HCT116 (cell line): ENCODE measurements around the gene KCNS3. TPM values are rescaled to one million over a fixed set of nuclear protein-coding genes. Genes with fewer than 3 reads are reported as not detected.

Experiments
- ATAC-seq: fragments of 200-7000 bp; cut with Tn5 transposase; 2 replicates; pipeline ENCODE4 v1.9.1; 2020; ENCODE audit warnings: mild to moderate bottlenecking, moderate library complexity
- BruUV-seq: library from RNA; stranded (reverse); fragments of 400-500 nt; replicated peaks from 2 replicates; lab custom pipeline; 2021; lab: Mats Ljungman, UMichigan
- CTCF ChIA-PET: fragments of 300-600 bp; sonication (Branson Sonifier 250); formaldehyde crosslinking; loops from one replicate; lab custom pipeline; 2021; ENCODE audit warnings: antibody characterized with exemption; lab: Charles Lee
- POLR2A ChIA-PET: fragments of 300-600, 350-600 bp; sonication (Branson Sonifier 250); formaldehyde crosslinking; loops from one replicate; lab custom pipeline; 2021; ENCODE audit warnings: antibody characterized with exemption; lab: Charles Lee
- RAD21 ChIA-PET, 2 experiments: fragments of 300-600 bp; sonication (Branson Sonifier 250); formaldehyde crosslinking; loops; one replicate each; lab custom pipeline; 2023; ENCODE audit warnings: low total read pairs in 2 of 2; ENCODE audit not compliant: uncharacterized antibody in 2 of 2, unreplicated experiment in 2 of 2, low non-redundant PET in 1 of 2; lab: Charles Lee
- DNase-seq: peaks from one replicate; pipeline ENCODE4 v3.0.0-alpha.2; 2010; ENCODE audit warnings: low read depth, low spot score
- H2AFZ ChIP-seq: fragments of 200-600 bp; shearing (Covaris generic), sonication (generic); 2 replicates; pipeline ENCODE4 v1.6.1; 2017; ENCODE audit warnings: low read depth, mixed run types, mixed read lengths, antibody characterized with exemption, low read length; ENCODE audit not compliant: poor library complexity, severe bottlenecking
- H3K27ac ChIP-seq: 2 replicates; pipeline ENCODE4 v1.5.1; 2012; ENCODE audit warnings: low read depth, low read length
- H3K27me3 ChIP-seq: fragments of 200-600 bp; sonication (generic); 2 replicates; pipeline ENCODE4 v1.6.1; 2016; ENCODE audit warnings: mixed run types, low read length, mixed read lengths; ENCODE audit not compliant: insufficient read depth
- H3K36me3 ChIP-seq, 2 experiments: fragments of 200-500 bp in 1 of 2; fragments of 200-600 bp in 1 of 2; sonication (Bioruptor generic) in 1 of 2; sonication (generic) in 1 of 2; 2 replicates each; pipeline versions ENCODE4 v1.5.1 to v1.6.1; 2014 to 2016; ENCODE audit warnings: low read length in 2 of 2, inconsistent platforms in 1 of 2, mixed read lengths in 1 of 2, mixed run types in 1 of 2; ENCODE audit not compliant: insufficient read depth in 2 of 2, control insufficient read depth in 1 of 2
- H3K4me1 ChIP-seq, 2 experiments: fragments of 200-600 bp in 1 of 2; sonication (generic) in 1 of 2; 2 replicates each; pipeline versions ENCODE4 v1.5.1 to v1.6.1; 2012 to 2017; ENCODE audit warnings: low read length in 2 of 2, inconsistent platforms in 1 of 2, mild to moderate bottlenecking in 1 of 2, mixed read lengths in 1 of 2, mixed run types in 1 of 2, moderate library complexity in 1 of 2; ENCODE audit not compliant: insufficient read depth in 2 of 2, control insufficient read depth in 1 of 2
- H3K4me2 ChIP-seq: fragments of 200-600 bp; sonication (generic); 2 replicates; pipeline ENCODE4 v1.6.1; 2017; ENCODE audit warnings: mixed run types, low read length, mixed read lengths
- H3K4me3 ChIP-seq, 2 experiments: fragments of 200-600 bp in 1 of 2; sonication (generic) in 1 of 2; replicated peaks in 1 of 2; 2 replicates each; pipeline ENCODE4 v1.5.1; 2011 to 2016; ENCODE audit warnings: low read length in 2 of 2, control low read depth in 1 of 2, low read depth in 1 of 2, mild to moderate bottlenecking in 1 of 2, mixed read lengths in 1 of 2, mixed run types in 1 of 2
- H3K79me2 ChIP-seq: fragments of 200-600 bp; sonication (generic); 2 replicates; pipeline ENCODE4 v1.6.1; 2017; ENCODE audit warnings: mild to moderate bottlenecking, mixed run types, low read length, moderate library complexity, mixed read lengths; ENCODE audit not compliant: insufficient read depth
- H3K9ac ChIP-seq: fragments of 200-600 bp; sonication (generic); 2 replicates; pipeline ENCODE4 v1.6.1; 2016; ENCODE audit warnings: low read length, mixed read lengths
- H3K9me2 ChIP-seq: fragments of 200-600 bp; sonication (generic), shearing (Covaris generic); 2 replicates; pipeline ENCODE4 v1.6.1; 2017; ENCODE audit warnings: mixed run types, mild to moderate bottlenecking, moderate library complexity; ENCODE audit not compliant: insufficient read depth
- H3K9me3 ChIP-seq, 2 experiments: fragments of 200-500 bp in 1 of 2; fragments of 200-600 bp in 1 of 2; sonication (Bioruptor generic) in 1 of 2; sonication (generic) in 1 of 2; 2 replicates each; pipeline ENCODE4 v1.6.1; 2014 to 2017; ENCODE audit warnings: low read length in 2 of 2, mixed read lengths in 2 of 2, inconsistent platforms in 1 of 2, low read depth in 1 of 2, mild to moderate bottlenecking in 1 of 2, mixed run types in 1 of 2, moderate library complexity in 1 of 2; ENCODE audit not compliant: control insufficient read depth in 1 of 2, insufficient read depth in 1 of 2
- H4K20me1 ChIP-seq: fragments of 200-600 bp; sonication (generic), shearing (Covaris generic); 2 replicates; pipeline ENCODE4 v1.6.1; 2017; ENCODE audit warnings: mixed run types, mild to moderate bottlenecking, moderate library complexity; ENCODE audit not compliant: insufficient read depth
- EZH2 ChIP-seq: fragments of 200-600 bp; sonication (generic); IDR thresholded peaks from 2 replicates; pipeline ENCODE4 v1.6.1; 2017; ENCODE audit warnings: antibody characterized with exemption, mixed run types
- SP1 ChIP-seq: IDR thresholded peaks from 2 replicates; pipeline ENCODE4 v1.6.1; 2012; ENCODE audit warnings: low read depth
- ZBTB33 ChIP-seq: IDR thresholded peaks from 2 replicates; pipeline ENCODE4 v1.6.1; 2011; ENCODE audit warnings: mild to moderate bottlenecking, low read length, moderate library complexity; ENCODE audit not compliant: insufficient replicate concordance; ENCODE audit errors: extremely low read depth
- intact Hi-C: fragments of 100-400 bp; cut with micrococcal nuclease; formaldehyde crosslinking; loops from 2 replicates; pipeline ENCODE4 v1.10.0; 2022
- total RNA-seq: library from RNA; stranded (reverse); gene quantifications from one replicate; pipeline ENCODE4 v1.2.1, GENCODE V29; 2021; ENCODE audit not compliant: unreplicated experiment

The KCNS3 gene
- total RNA-seq, 1 experiment from 2014 or later, result 5.2 TPM

GRCh38 chr2:17981936-17982335, 103.5 kb downstream of the KCNS3 start:
- POLR2A ChIA-PET, result no interaction called here
- CTCF ChIA-PET, result no interaction called here

More at GRCh38 chr2:17981936-17982335, 103.5 kb downstream of the KCNS3 start:
- H3K79me2 ChIP-seq, result no peaks in the 10 kb centered on the region
- RAD21 ChIA-PET, result no interaction called here
- H3K36me3 ChIP-seq, result no peaks in the 10 kb centered on the region
- H3K9me3 ChIP-seq, result no peaks in the 10 kb centered on the region
- intact Hi-C loops, result no loop called here
- H3K9ac ChIP-seq, result no peak overlapping the region
- H3K27ac ChIP-seq, result no peak overlapping the region
- H3K4me1 ChIP-seq, result no peaks in the 10 kb centered on the region
- no peak overlapping the region for H3K4me2 ChIP-seq
- no peak overlapping the region for H3K4me3 ChIP-seq
- TF ChIP-seq ZBTB33, result no peak
- TF ChIP-seq EZH2, result no peak
- TF ChIP-seq SP1, result no peak
- no TSS peak for BruUV-seq
- no peaks in the 10 kb centered on the region for H3K9me2 ChIP-seq
- ATAC-seq (no peak), DNase-seq (no peak)
- no peaks in the 10 kb centered on the region for H3K27me3 ChIP-seq
- no peaks in the 10 kb centered on the region for H4K20me1 ChIP-seq
- H2AFZ ChIP-seq, result no peak overlapping the region

Other genes starting within 250 kb of the KCNS3 start
- gene SMC6, start 124.9 kb upstream of the KCNS3 start, total RNA-seq, result 26.4 TPM
- 19.7 TPM for gene GEN1, start 124.5 kb upstream of the KCNS3 start, total RNA-seq
- gene MSGN1, start 62.2 kb upstream of the KCNS3 start, total RNA-seq, result not detected